ENCODE measurements around the gene ARHGAP31.
"Not testable (repeated sequence)": the region's sequence is repeated elsewhere in the genome, so short reads cannot be mapped to it uniquely, and the experiment has no call there.

- not testable (repeated sequence) for TF ChIP-seq CTCF (IDR thresholded peaks at IDR 0.05 in 2 of 3, conservative IDR thresholded peaks at IDR 0.05 in 1 of 3; ENCODE audit: control insufficient read depth in 2 of 3, extremely low read depth in 1 of 3, insufficient read depth in 1 of 3, low read depth in 3 of 3, low read length in 3 of 3); KDM1A (IDR thresholded peaks at IDR 0.05; ENCODE audit: borderline replicate concordance); EZH2 (IDR thresholded peaks at IDR 0.05; ENCODE audit: borderline replicate concordance, control insufficient read depth, low read depth, low read length)
These were observed 43.2 kb downstream of the ARHGAP31 start for GRCh38 chr3:119337407-119337806.
